Naive thymus-derived CD4-positive, alpha-beta T cell (primary cell): ENCODE results near the gene CCNI. TPM values are rescaled to one million over a fixed set of nuclear protein-coding genes. Genes with fewer than 3 reads are reported as not detected.

Source experiments
- ATAC-seq: fragments of 150-1000 bp; cut with Tn5 transposase; 2 replicates; pipeline ENCODE4 v1.10.0; 2021; ENCODE audit warnings: mild to moderate bottlenecking, moderate library complexity
- CTCF ChIA-PET: fragments of 350-600 bp; sonication (Branson Sonifier 250); formaldehyde crosslinking; loops from one replicate; lab custom pipeline; 2021; ENCODE audit warnings: antibody characterized with exemption; lab: Charles Lee
- POLR2A ChIA-PET: fragments of 350-600 bp; sonication (Branson Sonifier 250); formaldehyde crosslinking; loops from one replicate; lab custom pipeline; 2021; ENCODE audit warnings: antibody characterized with exemption, inconsistent platforms; lab: Charles Lee
- DNase-seq, 9 donors: peaks; one replicate each; pipeline versions ENCODE4 v3.0.0 to v3.0.0-alpha.2; 2020 to 2022; ENCODE audit warnings: mixed read lengths in 1 of 9
- H3K27ac ChIP-seq: one replicate; pipeline ENCODE4 v1.7.0; 2013; ENCODE audit warnings: mild to moderate bottlenecking, low read depth, low read length, moderate library complexity
- H3K27me3 ChIP-seq, 2 donors: one replicate each; pipeline ENCODE4 v1.7.0; 2013; ENCODE audit warnings: low read length in 2 of 2, mild to moderate bottlenecking in 2 of 2, moderate library complexity in 2 of 2; ENCODE audit not compliant: control insufficient read depth in 2 of 2, insufficient read depth in 2 of 2
- H3K36me3 ChIP-seq, 3 experiments: 1 replicate in 2 of 3; 2 replicates in 1 of 3; pipeline ENCODE4 v1.7.0; 2013; ENCODE audit warnings: low read length in 3 of 3, mild to moderate bottlenecking in 3 of 3, moderate library complexity in 1 of 3; ENCODE audit not compliant: insufficient read depth in 3 of 3, control insufficient read depth in 2 of 3
- H3K4me1 ChIP-seq, 2 donors: one replicate each; pipeline ENCODE4 v1.7.0; 2013; ENCODE audit warnings: low read length in 2 of 2, mild to moderate bottlenecking in 2 of 2, moderate library complexity in 1 of 2; ENCODE audit not compliant: control insufficient read depth in 2 of 2, insufficient read depth in 2 of 2
- H3K4me3 ChIP-seq: 2 replicates; pipeline ENCODE4 v1.7.0; 2013; ENCODE audit warnings: mild to moderate bottlenecking, low read length
- H3K9me3 ChIP-seq, 3 experiments: 1 replicate in 2 of 3; 2 replicates in 1 of 3; pipeline ENCODE4 v1.7.0; 2013; ENCODE audit warnings: low read length in 3 of 3; ENCODE audit not compliant: control insufficient read depth in 2 of 3
- H3K27ac Mint-ChIP-seq, 9 donors: one replicate each; pipeline ENCODE4 v1.8.0; 2020 to 2022; ENCODE audit warnings: mixed read lengths in 9 of 9, mild to moderate bottlenecking in 8 of 9, moderate library complexity in 5 of 9, inconsistent platforms in 2 of 9
- H3K27me3 Mint-ChIP-seq, 5 donors: one replicate each; pipeline ENCODE4 v1.8.0; 2021 to 2022; ENCODE audit warnings: mixed read lengths in 5 of 5, mild to moderate bottlenecking in 1 of 5
- H3K36me3 Mint-ChIP-seq, 5 donors: one replicate each; pipeline ENCODE4 v1.8.0; 2020 to 2022; ENCODE audit warnings: mixed read lengths in 5 of 5, mild to moderate bottlenecking in 3 of 5, inconsistent platforms in 1 of 5
- H3K4me1 Mint-ChIP-seq, 7 donors: one replicate each; pipeline ENCODE4 v1.8.0; 2020 to 2022; ENCODE audit warnings: mixed read lengths in 7 of 7, mild to moderate bottlenecking in 3 of 7, inconsistent platforms in 1 of 7
- H3K4me3 Mint-ChIP-seq, 10 donors: one replicate each; pipeline ENCODE4 v1.8.0; 2020 to 2022; ENCODE audit warnings: mild to moderate bottlenecking in 10 of 10, mixed read lengths in 10 of 10, moderate library complexity in 6 of 10, inconsistent platforms in 2 of 10
- H3K9me3 Mint-ChIP-seq, 11 donors: one replicate each; pipeline ENCODE4 v1.8.0; 2020 to 2022; ENCODE audit warnings: mixed read lengths in 11 of 11, mild to moderate bottlenecking in 4 of 11, inconsistent platforms in 1 of 11, moderate library complexity in 1 of 11
- intact Hi-C, 2 donors: fragments of 100-400 bp; cut with micrococcal nuclease; formaldehyde crosslinking; loops; one replicate each; pipeline ENCODE4 v1.15.1; 2023
- polyA plus RNA-seq, 2 donors: library from polyadenylated mRNA; unstranded; fragments of 300-500 nt; fragmentation: Illumina TruSeq; gene quantifications; one replicate each; pipeline ENCODE4 v1.2.3, GENCODE V29; 2021
- total RNA-seq, 6 experiments: library from RNA in 5 of 6; stranded (reverse) in 5 of 6; gene quantifications; 1 replicate in 5 of 6; 2 replicates in 1 of 6; pipeline ENCODE4 v1.2.3 and lab custom pipeline; 2021 to 2026

Gene CCNI
- 100 to 1,000 TPM; 206 to 393 (median 314) TPM for total RNA-seq
- 100 to 1,000 TPM; 345 to 418 TPM for polyA plus RNA-seq
- 305 reads per million, percentile 96 among the genes with 10 or more reads in this experiment for total RNA-seq (lab: John Stamatoyannopoulos, UW)

GRCh38 chr4:77075869-77076799 lies at the start of gene CCNI:
TSS of gene CCNI (minus strand) at chr4:77075989. CDS start at chr4:77066362, 9,627 bp downstream.
- Mint-ChIP-seq H3K4me1 (peaks cover 28 to 54% (median 43%) of the 10 kb centered on the region in 7 donors), H3K4me3 (peak within 1 kb of the TSS in 4 of 10 donors; percentile 98 to 99 (median 99)), H3K9me3 (peaks cover 0 to 9% (median 0%) of the 10 kb centered on the region in 11 donors), H3K27me3 (peaks cover 0 to 7% (median 0%) of the 10 kb centered on the region in 5 donors), H3K27ac (peak within 1 kb of the TSS in 5 of 9 donors; percentile 100), H3K36me3 (peaks cover 0 to 9% (median 0%) of the 10 kb centered on the region in 5 donors)
- peaks cover 0 to 7% (median 0%) of the 10 kb centered on the region in 3 experiments for H3K36me3 ChIP-seq
- peak within 1 kb of the TSS; percentile 98 for H3K27ac ChIP-seq
- peaks cover 14 to 28% of the 10 kb centered on the region in 2 donors for H3K4me1 ChIP-seq
- H3K27me3 ChIP-seq = no peaks in the 10 kb centered on the region
- peak within 1 kb of the TSS; percentile 86 for H3K4me3 ChIP-seq
- CTCF ChIA-PET = interaction anchor here (0.6 to 0.9 kb wide), 3 partner anchors 22 to 124 kb away, joined by 3 to 4 read pairs (median 3); no protein-coding TSS in a partner anchor
- peak; percentile 88 for ATAC-seq
- no peaks in the 10 kb centered on the region for H3K9me3 ChIP-seq
- POLR2A ChIA-PET = interaction anchor here (0.9 to 3.2 kb wide), 12 partner anchors 9 to 118 kb away, joined by 3 to 38 read pairs (median 4); partner anchors contain the start of gene CCNG2
- peak; percentile 90 to 96 (median 95) for DNase-seq
- intact Hi-C loops = loop anchor here (1.0 to 5.0 kb wide), 21 partner anchors 19 to 1701 kb away; partner anchors contain the start of genes G3BP2 (in 2 of the 2), MRPL1 (in 2 of the 2), NUP54 (in 2 of the 2) and RCHY1 (in 2 of the 2)

- DNase-seq = no peak
- no peak for ATAC-seq
- peaks cover 9 to 22% (median 16%) of the 10 kb centered on the region in 7 donors for H3K4me1 Mint-ChIP-seq
- H3K9me3 ChIP-seq = no peaks in the 10 kb centered on the region
- no peak overlapping the region for H3K4me3 Mint-ChIP-seq
- intact Hi-C loops = no loop called here
- peaks cover 0 to 16% (median 0%) of the 10 kb centered on the region in 5 donors for H3K27me3 Mint-ChIP-seq
- no peak overlapping the region for H3K4me3 ChIP-seq
- ChIA-PET CTCF (no interaction called here), POLR2A (no interaction called here)
- no peaks in the 10 kb centered on the region for H3K36me3 Mint-ChIP-seq
- no peaks in the 10 kb centered on the region for H3K36me3 ChIP-seq
- H3K27ac Mint-ChIP-seq = no peak overlapping the region
- H3K4me1 ChIP-seq = peaks cover 0 to 7% of the 10 kb centered on the region in 2 donors
- H3K27ac ChIP-seq = no peak overlapping the region
- H3K9me3 Mint-ChIP-seq = peaks cover 0 to 3% (median 0%) of the 10 kb centered on the region in 11 donors
- peaks cover 0 to 3% of the 10 kb centered on the region in 2 donors for H3K27me3 ChIP-seq
Measured at GRCh38 chr4:77124576-77124975, 48.8 kb upstream of the CCNI start.

GRCh38 chr4:77123411-77123810 lies 47.6 kb upstream of the CCNI start:
- Histone ChIP-seq H3K4me1 (peaks cover 0 to 7% of the 10 kb centered on the region in 2 donors), H3K4me3 (no peak overlapping the region), H3K27me3 (peaks cover 0 to 3% of the 10 kb centered on the region in 2 donors), H3K36me3 (no peaks in the 10 kb centered on the region), H3K9me3 (no peaks in the 10 kb centered on the region), H3K27ac (no peak overlapping the region)
- no peaks in the 10 kb centered on the region for H3K9me3 Mint-ChIP-seq
- POLR2A ChIA-PET = interaction anchor here (0.9 kb wide), 1 partner anchor 32 kb away, joined by 3 read pairs; no protein-coding TSS in a partner anchor
- peaks cover 9 to 22% (median 16%) of the 10 kb centered on the region in 7 donors for H3K4me1 Mint-ChIP-seq
- DNase-seq (no peak), ATAC-seq (no peak)
- no peak overlapping the region for H3K4me3 Mint-ChIP-seq
- no peaks in the 10 kb centered on the region for H3K36me3 Mint-ChIP-seq
- no peak overlapping the region for H3K27ac Mint-ChIP-seq
- peaks cover 0 to 14% (median 0%) of the 10 kb centered on the region in 5 donors for H3K27me3 Mint-ChIP-seq
- intact Hi-C loops = no loop called here
- CTCF ChIA-PET = no interaction called here

GRCh38 chr4:77122656-77123055 lies 46.9 kb upstream of the CCNI start:
- Mint-ChIP-seq H3K36me3 (no peaks in the 10 kb centered on the region), H3K4me1 (peaks cover 5 to 15% (median 10%) of the 10 kb centered on the region in 7 donors), H3K27ac (no peak overlapping the region), H3K4me3 (no peak overlapping the region), H3K27me3 (peaks cover 0 to 14% (median 0%) of the 10 kb centered on the region in 5 donors), H3K9me3 (no peaks in the 10 kb centered on the region)
- ATAC-seq = no peak
- H3K4me1 ChIP-seq = peaks cover 0 to 7% of the 10 kb centered on the region in 2 donors
- peaks cover 0 to 3% of the 10 kb centered on the region in 2 donors for H3K27me3 ChIP-seq
- CTCF ChIA-PET = no interaction called here
- no peak for DNase-seq
- no peaks in the 10 kb centered on the region for H3K9me3 ChIP-seq
- H3K4me3 ChIP-seq = no peak overlapping the region
- no peaks in the 10 kb centered on the region for H3K36me3 ChIP-seq
- intact Hi-C loops = no loop called here
- POLR2A ChIA-PET = no interaction called here
- no peak overlapping the region for H3K27ac ChIP-seq

GRCh38 chr4:77121736-77122240 lies 46.0 kb upstream of the CCNI start:
- DNase-seq = no peak
- no peak for ATAC-seq
- ChIA-PET POLR2A (no interaction called here), CTCF (interaction anchor here (1.5 kb wide), 1 partner anchor 81 kb away, joined by 7 read pairs; no protein-coding TSS in a partner anchor)
- Histone ChIP-seq H3K27me3 (peaks cover 0 to 3% of the 10 kb centered on the region in 2 donors), H3K4me1 (no peaks in the 10 kb centered on the region), H3K27ac (no peak overlapping the region), H3K4me3 (no peak overlapping the region), H3K9me3 (no peaks in the 10 kb centered on the region), H3K36me3 (no peaks in the 10 kb centered on the region)
- Mint-ChIP-seq H3K9me3 (no peaks in the 10 kb centered on the region), H3K4me3 (no peak overlapping the region), H3K27me3 (peaks cover 0 to 14% (median 0%) of the 10 kb centered on the region in 5 donors), H3K27ac (no peak overlapping the region), H3K36me3 (no peaks in the 10 kb centered on the region), H3K4me1 (peaks cover 0 to 6% (median 2%) of the 10 kb centered on the region in 7 donors)
- intact Hi-C loops = loop anchor here in 1 of 2 donors (1.0 kb wide), 1 partner anchor 82 kb away; no protein-coding TSS in a partner anchor

- CTCF ChIA-PET = interaction anchor here (1.5 kb wide), 1 partner anchor 82 kb away, joined by 7 read pairs; no protein-coding TSS in a partner anchor
- ATAC-seq (no peak), DNase-seq (no peak)
- Histone ChIP-seq H3K27me3 (peaks cover 0 to 3% of the 10 kb centered on the region in 2 donors), H3K4me3 (no peak overlapping the region), H3K9me3 (no peaks in the 10 kb centered on the region), H3K36me3 (no peaks in the 10 kb centered on the region), H3K27ac (no peak overlapping the region), H3K4me1 (no peaks in the 10 kb centered on the region)
- peaks cover 0 to 14% (median 0%) of the 10 kb centered on the region in 5 donors for H3K27me3 Mint-ChIP-seq
- peaks cover 0 to 3% (median 0%) of the 10 kb centered on the region in 7 donors for H3K4me1 Mint-ChIP-seq
- no peak overlapping the region for H3K27ac Mint-ChIP-seq
- H3K4me3 Mint-ChIP-seq = no peak overlapping the region
- H3K36me3 Mint-ChIP-seq = no peaks in the 10 kb centered on the region
- H3K9me3 Mint-ChIP-seq = no peaks in the 10 kb centered on the region
- intact Hi-C loops = loop anchor here in 1 of 2 donors (1.0 kb wide), 1 partner anchor 82 kb away; no protein-coding TSS in a partner anchor
- POLR2A ChIA-PET = no interaction called here
Measured at GRCh38 chr4:77120886-77121508, 45.2 kb upstream of the CCNI start.
